GM12873 (cell line): Measurements from ENCODE around the gene COL5A1.

Source experiments
- TF ChIP-seq, protein P1 (sequence below): IDR thresholded peaks from 2 replicates; pipeline ENCODE4 v1.5.1; 2012; ENCODE audit warnings: low read depth, mild to moderate bottlenecking, moderate library complexity, low read length, control low read depth; ENCODE audit not compliant: insufficient read depth; ENCODE audit errors: missing control alignments

The COL5A1 gene

GRCh38 chr9:134827559-134827958, 186.0 kb downstream of the COL5A1 start:
- TF ChIP-seq, protein P1, sequence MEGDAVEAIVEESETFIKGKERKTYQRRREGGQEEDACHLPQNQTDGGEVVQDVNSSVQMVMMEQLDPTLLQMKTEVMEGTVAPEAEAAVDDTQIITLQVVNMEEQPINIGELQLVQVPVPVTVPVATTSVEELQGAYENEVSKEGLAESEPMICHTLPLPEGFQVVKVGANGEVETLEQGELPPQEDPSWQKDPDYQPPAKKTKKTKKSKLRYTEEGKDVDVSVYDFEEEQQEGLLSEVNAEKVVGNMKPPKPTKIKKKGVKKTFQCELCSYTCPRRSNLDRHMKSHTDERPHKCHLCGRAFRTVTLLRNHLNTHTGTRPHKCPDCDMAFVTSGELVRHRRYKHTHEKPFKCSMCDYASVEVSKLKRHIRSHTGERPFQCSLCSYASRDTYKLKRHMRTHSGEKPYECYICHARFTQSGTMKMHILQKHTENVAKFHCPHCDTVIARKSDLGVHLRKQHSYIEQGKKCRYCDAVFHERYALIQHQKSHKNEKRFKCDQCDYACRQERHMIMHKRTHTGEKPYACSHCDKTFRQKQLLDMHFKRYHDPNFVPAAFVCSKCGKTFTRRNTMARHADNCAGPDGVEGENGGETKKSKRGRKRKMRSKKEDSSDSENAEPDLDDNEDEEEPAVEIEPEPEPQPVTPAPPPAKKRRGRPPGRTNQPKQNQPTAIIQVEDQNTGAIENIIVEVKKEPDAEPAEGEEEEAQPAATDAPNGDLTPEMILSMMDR, result no peak

GRCh38 chr9:134827993-134828392, 186.4 kb downstream of the COL5A1 start:
- TF ChIP-seq, protein P1, result no peak

DNA sequence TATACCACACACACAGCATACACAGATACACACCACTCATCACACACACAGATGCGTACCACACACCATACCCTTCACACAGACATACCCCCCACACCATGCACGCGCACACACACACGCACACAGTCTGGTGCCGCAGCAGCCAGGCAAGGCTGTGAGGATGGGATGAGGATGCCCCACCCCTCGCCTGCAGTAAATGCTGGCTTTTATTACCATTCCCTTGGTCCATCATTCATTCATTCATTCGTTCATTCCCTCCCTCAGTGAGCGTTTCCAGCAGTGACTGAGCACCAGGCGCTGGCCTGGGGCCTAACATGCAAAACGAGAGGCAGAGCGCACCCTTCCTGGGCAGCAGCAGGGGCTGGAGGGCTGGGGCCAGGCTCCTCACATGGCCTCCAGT, 187.3 kb downstream of the COL5A1 start:
- TF ChIP-seq, protein P1, result no peak

DNA sequence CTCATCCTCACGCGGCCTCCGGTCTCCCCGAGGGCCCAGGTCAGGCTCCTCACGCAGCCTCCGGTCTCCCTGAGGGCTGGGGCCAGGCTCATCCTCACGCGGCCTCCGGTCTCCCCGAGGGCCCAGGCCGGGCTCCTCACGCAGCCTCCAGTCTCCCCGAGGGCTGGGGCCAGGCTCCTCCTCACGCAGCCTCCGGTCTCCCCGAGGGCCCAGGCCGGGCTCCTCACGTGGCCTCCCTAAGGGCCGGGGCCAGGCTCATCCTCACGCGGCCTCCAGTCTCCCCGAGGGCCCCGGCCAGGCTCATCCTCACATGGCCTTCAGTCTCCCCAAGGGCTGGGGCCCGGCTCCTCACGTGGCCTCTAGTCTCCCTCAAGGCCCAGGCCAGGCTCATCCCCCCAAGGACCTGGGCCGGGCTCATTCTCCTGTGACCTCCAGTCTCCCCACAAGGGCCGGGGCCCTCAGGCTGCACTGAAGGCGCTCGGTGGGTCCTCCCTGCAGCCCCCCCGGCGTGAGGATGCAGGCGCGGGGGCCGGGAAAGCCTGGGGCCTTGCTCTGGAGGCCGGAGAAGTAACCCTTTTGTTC, 187.8 kb downstream of the COL5A1 start:
- TF ChIP-seq, protein P1, result no peak

DNA sequence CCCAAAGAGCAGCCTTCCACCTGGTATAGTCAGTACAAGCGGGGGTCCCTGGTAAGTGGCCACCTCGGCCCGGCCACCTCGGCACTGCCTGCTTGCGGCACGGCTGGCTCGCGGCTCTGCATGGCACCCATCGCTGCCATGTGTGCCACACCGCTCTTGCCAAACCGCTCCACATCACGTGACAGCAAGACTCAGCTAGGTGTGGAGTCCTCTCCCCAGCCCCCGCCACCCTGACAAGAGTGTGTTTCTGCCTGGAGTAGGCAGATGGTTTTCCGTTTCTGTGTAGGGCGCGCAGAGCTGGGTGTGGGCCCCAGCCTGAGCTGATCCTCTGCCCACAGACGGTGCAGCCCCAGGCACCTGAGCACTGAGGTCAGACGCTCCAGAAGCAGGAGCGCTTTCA, 188.5 kb downstream of the COL5A1 start:
- TF ChIP-seq, protein P1, result no peak

GRCh38 chr9:134830926-134831720, 189.5 kb downstream of the COL5A1 start:
- TF ChIP-seq, protein P1, result no peak

- TF ChIP-seq, protein P1, result no peak
Measured at GRCh38 chr9:134832471-134832870, 190.9 kb downstream of the COL5A1 start.
